Aorta (tissue), 5 donors: ENCODE measurements around the gene PNLIPRP2. TPM values are rescaled to one million over a fixed set of nuclear protein-coding genes. Genes with fewer than 3 reads are reported as not detected.

ENCODE experiments used
- ATAC-seq: fragments of 200-7000 bp; cut with Tn5 transposase; one replicate; pipeline ENCODE4 v1.9.1; 2022; ENCODE audit warnings: moderate library complexity; ENCODE audit not compliant: low FRiP score
- DNase-seq, 2 donors: peaks; one replicate each; pipeline ENCODE4 v3.0.0-alpha.2; 2020
- H3K27ac ChIP-seq, 2 donors: one replicate each; pipeline ENCODE4 v1.5.1; 2013; ENCODE audit warnings: low read length in 2 of 2, mild to moderate bottlenecking in 2 of 2, moderate library complexity in 2 of 2, control low read depth in 1 of 2, inconsistent platforms in 1 of 2, low read depth in 1 of 2
- H3K27me3 ChIP-seq, 2 donors: one replicate each; pipeline ENCODE4 v1.6.1; 2013; ENCODE audit warnings: control low read depth in 1 of 2, low read length in 1 of 2, mild to moderate bottlenecking in 1 of 2, moderate library complexity in 1 of 2; ENCODE audit not compliant: insufficient read depth in 2 of 2, control insufficient read depth in 1 of 2
- H3K36me3 ChIP-seq, 2 donors: one replicate each; pipeline ENCODE4 v1.6.1; 2013; ENCODE audit warnings: control low read depth in 1 of 2, low read length in 1 of 2, mild to moderate bottlenecking in 1 of 2; ENCODE audit not compliant: insufficient read depth in 2 of 2, control insufficient read depth in 1 of 2
- H3K4me1 ChIP-seq, 2 donors: one replicate each; pipeline ENCODE4 v1.6.1; 2013; ENCODE audit warnings: low read length in 2 of 2, control low read depth in 1 of 2, mild to moderate bottlenecking in 1 of 2, moderate library complexity in 1 of 2; ENCODE audit not compliant: insufficient read depth in 2 of 2, control insufficient read depth in 1 of 2
- H3K4me3 ChIP-seq, 2 donors: one replicate each; pipeline ENCODE4 v1.5.1; 2013; ENCODE audit warnings: low read length in 2 of 2, control low read depth in 1 of 2, mild to moderate bottlenecking in 1 of 2
- H3K9me3 ChIP-seq: one replicate; pipeline ENCODE4 v1.6.1; 2013; ENCODE audit warnings: mild to moderate bottlenecking, low read length; ENCODE audit not compliant: control insufficient read depth
- WGBS, 2 donors: extraction: QIAGEN DNeasy Blood & Tissue Kit; methylation state at CpG; one replicate each; pipeline ENCODE4 v1.1.7; 2013; 5-methylcytosine and 5-hydroxymethylcytosine counted together
- intact Hi-C, 2 donors: fragments of 100-400 bp; cut with DNase I; formaldehyde crosslinking; loops; one replicate each; pipeline versions ENCODE4 v1.14.2 to v1.15.0; 2022
- long read RNA-seq, 2 donors: library from polyadenylated mRNA; unstranded; transcript quantifications; one replicate each; pipeline ENCODE4 v2.0.0, GENCODE V29; 2020 to 2021
- polyA plus RNA-seq, 2 donors: library from polyadenylated mRNA; stranded (reverse); fragments of 200-250 nt; gene quantifications; one replicate each; pipeline ENCODE4 v1.2.3, GENCODE V29; 2013
- total RNA-seq, 2 donors: library from RNA; stranded (reverse); fragmentation: NEBNext Ultra II Directional; extraction: Animal tissue kit (Norgen Biotek cat#: 25700); gene quantifications; one replicate each; pipeline ENCODE4 v1.2.1, GENCODE V29; 2021
- donor health status: healthy with polysubstance abuse.
- donor health status: Bipolar disorder and iron deficiency.
- donor health status: DM: no; HTN: no; CAD: no.
- donor health status: DM: no; HTN: no; CAD: no.
- donor health status: DM: yes; HTN: yes; CAD: no.

The PNLIPRP2 gene
- total RNA-seq (1 to 10 TPM in 1 of 2 donors, not detected in 1; 1.2 TPM), polyA plus RNA-seq (1 to 10 TPM in 1 of 2 donors, under 1 TPM in 1; 0.77 to 4.3 TPM)
- long read RNA-seq, donor 1, partial matches to known transcripts = 0 of 3 reads
- long read RNA-seq, donor 1, other reads (novel, unspliced or antisense) = 0 of 3 reads
- long read RNA-seq, donor 2 = 0 reads

DNA sequence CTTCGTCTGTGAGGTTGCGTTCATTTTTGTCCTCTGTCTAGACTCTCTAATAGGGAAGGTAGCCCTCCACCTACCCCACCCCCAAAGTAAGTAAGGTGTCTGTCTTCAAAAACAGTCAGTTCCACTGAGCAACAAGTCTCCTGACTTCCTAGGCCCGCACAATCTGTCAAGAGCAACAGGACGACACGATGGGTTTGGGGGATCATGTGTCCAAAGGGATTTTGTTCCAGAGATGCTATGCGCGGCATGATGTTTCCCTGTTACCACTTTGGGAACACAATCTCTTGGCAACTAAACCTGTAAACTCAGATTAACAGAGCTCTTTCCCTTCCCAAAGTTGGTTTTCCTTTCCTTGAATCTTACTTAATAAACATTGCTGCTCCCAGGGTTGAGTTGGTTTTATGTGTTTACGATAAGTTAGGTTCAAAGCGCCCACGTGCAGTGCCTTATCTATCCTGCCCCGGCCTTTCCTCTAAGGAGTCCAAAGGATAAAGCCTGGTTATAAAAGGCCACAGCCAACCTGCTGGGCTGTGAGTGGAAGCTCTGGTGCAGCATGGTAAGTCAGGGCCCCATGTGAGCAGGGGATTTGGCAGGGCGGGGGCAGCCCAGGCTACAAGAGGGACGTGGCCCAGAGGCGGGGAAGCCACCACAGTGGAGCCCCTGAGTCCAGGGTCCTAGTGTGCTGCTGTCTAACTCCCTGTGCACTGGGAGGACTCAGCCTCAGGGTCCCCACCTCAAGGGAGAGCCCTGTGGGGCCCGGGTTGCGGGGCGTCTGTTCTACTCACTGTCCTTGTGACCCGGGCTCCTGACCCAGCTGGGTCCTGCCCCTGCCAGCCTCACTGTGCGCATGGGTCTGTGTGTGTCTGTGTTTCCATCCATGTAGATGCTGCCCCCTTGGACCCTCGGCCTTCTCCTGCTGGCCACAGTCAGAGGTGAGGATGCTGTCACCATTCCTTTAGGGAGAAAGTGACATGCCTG is at the start of gene PNLIPRP2:
TSS of gene PNLIPRP2 (plus strand) at position 531 of the 978 bp plus-strand sequence.
- Histone ChIP-seq H3K27ac (no peak within 1 kb of the TSS), H3K9me3 (no peaks in the 10 kb centered on the region), H3K4me3 (no peak within 1 kb of the TSS), H3K27me3 (no peaks in the 10 kb centered on the region), H3K4me1 (no peaks in the 10 kb centered on the region), H3K36me3 (no peaks in the 10 kb centered on the region)
- 80% methylated on average over 20 of the region's 20 CpGs for WGBS, 2 donors
- no peak for DNase-seq
- intact Hi-C loops = no loop called here
- peak; percentile 25 for ATAC-seq

DNA sequence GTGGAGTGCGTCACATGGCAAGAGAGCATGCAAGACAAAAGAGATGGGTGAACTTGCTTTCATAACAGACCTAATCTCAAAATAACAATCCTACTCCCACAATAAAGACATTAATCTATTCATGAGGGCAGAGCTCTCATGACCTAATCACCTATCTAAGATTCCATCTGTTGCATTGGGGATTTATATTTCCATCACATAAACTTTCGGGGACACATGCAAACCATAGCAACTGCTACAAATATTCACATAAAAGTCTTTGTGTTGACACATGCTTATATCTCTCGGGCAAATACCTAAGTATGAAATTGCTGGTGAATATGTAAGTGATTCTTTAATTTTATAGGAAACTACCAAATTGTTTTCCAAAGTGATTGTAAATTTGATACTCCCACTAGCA is 46.0 kb upstream of the PNLIPRP2 start:
- Histone ChIP-seq H3K27ac (no peak overlapping the region), H3K36me3 (no peaks in the 10 kb centered on the region), H3K4me3 (no peak overlapping the region), H3K27me3 (peaks cover 0 to 3% of the 10 kb centered on the region in 2 donors), H3K4me1 (no peaks in the 10 kb centered on the region), H3K9me3 (peaks cover 3% of the 10 kb centered on the region)
- DNase-seq (no peak), ATAC-seq (no peak)
- intact Hi-C loops = no loop called here
- WGBS, 2 donors = 33 to 43% methylated on average over 3 of the region's 3 CpGs

DNA sequence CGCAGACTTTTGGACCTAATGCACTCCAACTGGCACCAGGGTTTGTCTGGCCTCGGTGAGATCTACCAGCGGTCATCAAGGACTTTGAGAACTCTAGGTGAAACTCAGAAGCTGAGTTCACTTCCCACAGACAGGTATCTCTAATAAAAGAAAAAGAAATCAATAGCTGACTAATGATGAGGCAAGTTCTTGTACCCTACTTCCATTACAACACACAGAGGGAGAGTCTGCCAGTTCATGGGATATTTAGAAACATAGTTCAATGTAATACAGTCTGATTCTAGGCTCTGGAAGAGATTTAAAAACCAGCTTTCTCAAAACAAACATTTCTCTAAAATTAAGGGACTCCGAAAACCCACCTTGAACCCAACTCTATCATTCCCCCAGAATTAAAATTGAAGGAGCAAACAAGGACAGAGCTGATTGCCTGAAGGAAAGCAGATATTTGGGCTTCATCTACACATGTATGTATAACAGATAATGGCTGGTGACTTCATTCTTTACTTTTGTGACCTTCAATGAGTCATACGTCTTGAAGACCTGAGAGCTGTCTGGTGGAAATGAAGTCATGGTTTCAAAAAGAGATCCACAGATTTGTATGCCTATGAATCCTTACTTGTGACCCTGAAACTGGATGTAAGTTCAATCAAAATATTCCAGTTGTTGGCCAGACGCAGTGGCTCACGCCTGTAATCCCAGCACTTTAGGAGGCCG is 32.7 kb upstream of the PNLIPRP2 start:
- ATAC-seq = no peak
- intact Hi-C loops = no loop called here
- Histone ChIP-seq H3K27ac (no peak overlapping the region), H3K36me3 (no peaks in the 10 kb centered on the region), H3K4me3 (no peak overlapping the region), H3K9me3 (peaks cover 5% of the 10 kb centered on the region), H3K27me3 (peaks cover 0 to 3% of the 10 kb centered on the region in 2 donors), H3K4me1 (no peaks in the 10 kb centered on the region)
- 91 to 92% methylated on average over 8 of the region's 8 CpGs for WGBS, 2 donors
- no peak for DNase-seq

DNA sequence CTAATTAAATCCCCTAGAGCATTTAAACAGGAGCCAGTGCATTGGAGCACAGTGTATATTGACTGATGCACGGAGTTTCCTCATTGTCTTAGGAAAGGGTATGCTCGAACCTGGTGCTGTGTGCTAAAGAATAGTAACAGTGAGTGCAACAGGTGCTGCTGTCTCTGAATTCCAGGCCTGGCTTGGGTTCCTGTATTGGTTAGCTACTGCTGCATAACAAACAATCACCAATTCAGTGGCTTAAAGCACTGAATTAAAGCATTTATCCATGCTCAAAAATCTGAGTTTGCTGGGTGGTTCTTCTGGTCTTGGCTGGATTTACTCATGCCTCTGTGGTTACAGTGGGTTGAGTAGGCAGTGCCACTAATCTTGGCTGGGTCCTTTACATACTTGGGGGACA is 31.8 kb upstream of the PNLIPRP2 start:
- peaks cover 0 to 3% of the 10 kb centered on the region in 2 donors for H3K27me3 ChIP-seq
- H3K27ac ChIP-seq = no peak overlapping the region
- no peaks in the 10 kb centered on the region for H3K4me1 ChIP-seq
- H3K4me3 ChIP-seq = no peak overlapping the region
- no peaks in the 10 kb centered on the region for H3K36me3 ChIP-seq
- DNase-seq (no peak), ATAC-seq (no peak)
- H3K9me3 ChIP-seq = peaks cover 5% of the 10 kb centered on the region
- intact Hi-C loops = no loop called here
- 93% methylated on average over 2 of the region's 2 CpGs for WGBS, 2 donors

DNA sequence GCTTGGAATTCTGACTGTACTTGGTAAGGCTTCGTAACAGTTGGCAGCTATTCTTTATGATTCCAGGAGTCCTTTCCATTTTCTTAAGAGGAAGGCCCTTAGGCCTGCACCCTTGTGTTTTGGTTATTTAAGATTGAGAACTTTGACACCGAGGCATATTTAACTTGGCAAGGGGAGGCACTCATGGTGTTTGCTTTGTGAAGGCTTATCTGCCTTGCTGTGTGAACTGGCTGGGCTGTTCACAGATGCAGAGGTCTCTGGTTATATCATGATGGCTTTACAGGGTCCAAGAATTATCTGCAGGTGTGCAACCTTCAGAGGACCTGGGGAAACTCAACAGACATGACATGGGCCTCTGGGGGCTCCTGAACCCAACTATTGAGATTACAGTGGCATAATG is 30.8 kb upstream of the PNLIPRP2 start:
- Histone ChIP-seq H3K4me3 (no peak overlapping the region), H3K36me3 (no peaks in the 10 kb centered on the region), H3K27me3 (peaks cover 0 to 3% of the 10 kb centered on the region in 2 donors), H3K27ac (no peak overlapping the region), H3K4me1 (no peaks in the 10 kb centered on the region), H3K9me3 (peaks cover 5% of the 10 kb centered on the region)
- WGBS, 2 donors = 4 to 9% methylated on average over 2 of the region's 2 CpGs
- intact Hi-C loops = no loop called here
- ATAC-seq (no peak), DNase-seq (no peak)

DNA sequence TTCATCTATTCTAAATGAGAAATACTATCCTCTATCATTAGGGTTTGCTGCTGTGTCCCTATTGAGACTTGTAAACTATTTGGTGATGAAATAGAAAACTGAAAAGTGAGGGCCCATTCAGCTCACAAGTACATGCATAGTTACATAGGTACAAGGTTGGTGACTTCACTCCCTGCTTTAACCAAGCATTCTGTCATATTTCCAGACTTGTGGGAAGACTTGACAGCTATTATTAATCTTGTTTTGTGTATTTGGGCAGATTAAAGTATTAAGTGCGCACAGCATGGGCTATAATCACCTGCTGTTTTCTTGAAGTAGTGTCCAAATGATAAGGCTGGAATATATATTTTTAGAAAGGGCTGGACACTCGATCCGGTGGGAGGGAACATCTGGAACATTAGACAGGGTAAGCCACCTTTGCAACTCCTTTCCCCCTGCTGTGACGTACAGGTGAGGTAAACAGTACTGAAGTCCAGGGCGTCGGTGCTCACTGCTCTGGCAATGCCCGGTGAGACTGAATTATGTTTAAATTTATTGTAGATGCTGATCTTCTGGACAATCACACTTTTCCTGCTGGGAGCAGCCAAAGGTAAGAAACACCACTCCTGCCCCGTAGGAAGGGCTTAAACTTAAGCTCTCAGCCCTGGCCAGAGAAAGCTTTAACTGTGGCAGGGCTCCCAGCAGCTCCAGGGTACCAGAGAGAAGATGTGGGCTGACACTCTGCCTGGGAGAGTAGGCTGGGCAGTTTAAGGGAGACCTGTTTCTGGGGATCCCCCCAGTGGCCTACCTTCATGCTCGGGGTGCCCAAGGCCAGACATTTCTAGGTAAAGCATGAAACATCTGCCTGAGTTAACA is 29.9 kb upstream of the PNLIPRP2 start, which contains the start of gene PNLIPRP1:
TSS of gene PNLIPRP1 (plus strand) at position 370 of the 855 bp plus-strand sequence. CDS start at position 541, 171 bp downstream.
- Histone ChIP-seq H3K4me3 (no peak within 1 kb of the TSS), H3K9me3 (peaks cover 5% of the 10 kb centered on the region), H3K27ac (no peak within 1 kb of the TSS), H3K27me3 (peaks cover 0 to 3% of the 10 kb centered on the region in 2 donors), H3K4me1 (no peaks in the 10 kb centered on the region), H3K36me3 (no peaks in the 10 kb centered on the region)
- intact Hi-C loops = no loop called here
- 39 to 44% methylated on average over 9 of the region's 9 CpGs for WGBS, 2 donors
- DNase-seq (no peak), ATAC-seq (no peak)

- H3K27ac ChIP-seq = no peak overlapping the region
Observed at GRCh38 chr10:116593139-116593740, 27.5 kb upstream of the PNLIPRP2 start.

More at GRCh38 chr10:116593139-116593740, 27.5 kb upstream of the PNLIPRP2 start:
- ATAC-seq (no peak), DNase-seq (no peak)
- H3K4me1 ChIP-seq = no peaks in the 10 kb centered on the region
- H3K27me3 ChIP-seq = peaks cover 0 to 3% of the 10 kb centered on the region in 2 donors
- H3K4me3 ChIP-seq = no peak overlapping the region
- no peaks in the 10 kb centered on the region for H3K36me3 ChIP-seq
- peaks cover 5% of the 10 kb centered on the region for H3K9me3 ChIP-seq
- intact Hi-C loops = no loop called here
- 89 to 92% methylated on average over 5 of the region's 5 CpGs for WGBS, 2 donors
